Naive thymus-derived CD4-positive, alpha-beta T cell (primary cell): ENCODE measurements around the gene DENND4A. TPM values are rescaled to one million over a fixed set of nuclear protein-coding genes. Genes with fewer than 3 reads are reported as not detected.
"Not testable (repeated sequence)": the region's sequence is repeated elsewhere in the genome, so short reads cannot be mapped to it uniquely, and the experiment has no call there.

Experiments used
- ATAC-seq: fragments of 150-1000 bp; cut with Tn5 transposase; 2 replicates; pipeline ENCODE4 v1.10.0; 2021; ENCODE audit warnings: mild to moderate bottlenecking, moderate library complexity
- CTCF ChIA-PET: fragments of 350-600 bp; sonication (Branson Sonifier 250); formaldehyde crosslinking; loops from one replicate; lab custom pipeline; 2021; ENCODE audit warnings: antibody characterized with exemption; lab: Charles Lee
- POLR2A ChIA-PET: fragments of 350-600 bp; sonication (Branson Sonifier 250); formaldehyde crosslinking; loops from one replicate; lab custom pipeline; 2021; ENCODE audit warnings: antibody characterized with exemption, inconsistent platforms; lab: Charles Lee
- DNase-seq, 9 donors: peaks; one replicate each; pipeline versions ENCODE4 v3.0.0 to v3.0.0-alpha.2; 2020 to 2022; ENCODE audit warnings: mixed read lengths in 1 of 9
- H3K27ac ChIP-seq: one replicate; pipeline ENCODE4 v1.7.0; 2013; ENCODE audit warnings: mild to moderate bottlenecking, low read depth, low read length, moderate library complexity
- H3K27me3 ChIP-seq, 2 donors: one replicate each; pipeline ENCODE4 v1.7.0; 2013; ENCODE audit warnings: low read length in 2 of 2, mild to moderate bottlenecking in 2 of 2, moderate library complexity in 2 of 2; ENCODE audit not compliant: control insufficient read depth in 2 of 2, insufficient read depth in 2 of 2
- H3K36me3 ChIP-seq, 3 experiments: 1 replicate in 2 of 3; 2 replicates in 1 of 3; pipeline ENCODE4 v1.7.0; 2013; ENCODE audit warnings: low read length in 3 of 3, mild to moderate bottlenecking in 3 of 3, moderate library complexity in 1 of 3; ENCODE audit not compliant: insufficient read depth in 3 of 3, control insufficient read depth in 2 of 3
- H3K4me1 ChIP-seq, 2 donors: one replicate each; pipeline ENCODE4 v1.7.0; 2013; ENCODE audit warnings: low read length in 2 of 2, mild to moderate bottlenecking in 2 of 2, moderate library complexity in 1 of 2; ENCODE audit not compliant: control insufficient read depth in 2 of 2, insufficient read depth in 2 of 2
- H3K4me3 ChIP-seq: 2 replicates; pipeline ENCODE4 v1.7.0; 2013; ENCODE audit warnings: mild to moderate bottlenecking, low read length
- H3K9me3 ChIP-seq, 3 experiments: 1 replicate in 2 of 3; 2 replicates in 1 of 3; pipeline ENCODE4 v1.7.0; 2013; ENCODE audit warnings: low read length in 3 of 3; ENCODE audit not compliant: control insufficient read depth in 2 of 3
- H3K27ac Mint-ChIP-seq, 9 donors: one replicate each; pipeline ENCODE4 v1.8.0; 2020 to 2022; ENCODE audit warnings: mixed read lengths in 9 of 9, mild to moderate bottlenecking in 8 of 9, moderate library complexity in 5 of 9, inconsistent platforms in 2 of 9
- H3K27me3 Mint-ChIP-seq, 5 donors: one replicate each; pipeline ENCODE4 v1.8.0; 2021 to 2022; ENCODE audit warnings: mixed read lengths in 5 of 5, mild to moderate bottlenecking in 1 of 5
- H3K36me3 Mint-ChIP-seq, 5 donors: one replicate each; pipeline ENCODE4 v1.8.0; 2020 to 2022; ENCODE audit warnings: mixed read lengths in 5 of 5, mild to moderate bottlenecking in 3 of 5, inconsistent platforms in 1 of 5
- H3K4me1 Mint-ChIP-seq, 7 donors: one replicate each; pipeline ENCODE4 v1.8.0; 2020 to 2022; ENCODE audit warnings: mixed read lengths in 7 of 7, mild to moderate bottlenecking in 3 of 7, inconsistent platforms in 1 of 7
- H3K4me3 Mint-ChIP-seq, 10 donors: one replicate each; pipeline ENCODE4 v1.8.0; 2020 to 2022; ENCODE audit warnings: mild to moderate bottlenecking in 10 of 10, mixed read lengths in 10 of 10, moderate library complexity in 6 of 10, inconsistent platforms in 2 of 10
- H3K9me3 Mint-ChIP-seq, 11 donors: one replicate each; pipeline ENCODE4 v1.8.0; 2020 to 2022; ENCODE audit warnings: mixed read lengths in 11 of 11, mild to moderate bottlenecking in 4 of 11, inconsistent platforms in 1 of 11, moderate library complexity in 1 of 11
- intact Hi-C, 2 donors: fragments of 100-400 bp; cut with micrococcal nuclease; formaldehyde crosslinking; loops; one replicate each; pipeline ENCODE4 v1.15.1; 2023
- polyA plus RNA-seq, 2 donors: library from polyadenylated mRNA; unstranded; fragments of 300-500 nt; fragmentation: Illumina TruSeq; gene quantifications; one replicate each; pipeline ENCODE4 v1.2.3, GENCODE V29; 2021
- total RNA-seq, 6 experiments: library from RNA in 5 of 6; stranded (reverse) in 5 of 6; gene quantifications; 1 replicate in 5 of 6; 2 replicates in 1 of 6; pipeline ENCODE4 v1.2.3 and lab custom pipeline; 2021 to 2026

DENND4A gene
- total and polyA plus RNA-seq, 7 experiments from 2014 or later = 14.1 to 67.9 (median 59.1) TPM

DNA sequence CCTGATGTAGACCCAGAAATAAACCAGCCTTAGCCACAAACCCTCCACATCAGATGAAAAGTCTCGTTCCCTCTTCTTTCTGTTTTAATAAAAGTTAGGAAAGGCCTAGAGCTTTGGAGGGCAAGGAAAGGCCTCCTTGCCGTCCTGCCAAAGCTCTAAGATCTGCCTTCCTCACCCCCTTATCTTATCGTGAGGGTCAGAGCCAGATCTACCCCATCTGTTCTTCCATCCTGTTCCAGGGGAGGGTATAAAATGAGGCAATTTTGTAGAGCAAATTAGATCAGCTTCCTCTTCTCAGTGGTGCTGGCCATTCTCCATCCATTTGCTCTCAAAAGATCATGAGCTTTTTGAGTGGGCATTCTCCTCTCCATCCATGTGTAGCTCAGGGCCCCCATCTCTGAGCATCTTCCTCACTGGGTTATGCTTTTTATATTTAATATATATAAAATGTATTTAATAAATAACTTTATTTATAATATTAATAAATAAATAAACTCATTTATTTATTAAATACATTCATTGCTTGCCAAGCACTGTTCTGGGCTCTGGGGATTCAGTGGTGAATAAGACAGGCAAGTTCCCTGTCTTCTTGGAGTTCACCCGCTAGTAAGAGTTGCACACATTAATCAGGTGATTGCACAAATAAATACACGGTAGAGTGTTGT lies 172.3 kb downstream of the DENND4A start:
- ChIA-PET POLR2A (no interaction called here), CTCF (no interaction called here)
- Histone ChIP-seq H3K4me3 (no peak overlapping the region), H3K36me3 (no peaks in the 10 kb centered on the region), H3K27ac (no peak overlapping the region), H3K4me1 (no peaks in the 10 kb centered on the region), H3K27me3 (no peaks in the 10 kb centered on the region), H3K9me3 (no peaks in the 10 kb centered on the region)
- intact Hi-C loops = loop anchor here in 1 of 2 donors (10.0 kb wide), 1 partner anchor 675 kb away; the partner anchor contains the start of gene DIS3L
- Mint-ChIP-seq H3K4me1 (no peaks in the 10 kb centered on the region), H3K27me3 (peaks cover 0 to 2% (median 0%) of the 10 kb centered on the region in 5 donors), H3K27ac (no peak overlapping the region), H3K9me3 (no peaks in the 10 kb centered on the region), H3K36me3 (peaks cover 2 to 27% (median 7%) of the 10 kb centered on the region in 5 donors), H3K4me3 (no peak overlapping the region)
- DNase-seq = no peak
- peak; percentile 51 for ATAC-seq

- peak overlapping the region in 1 of 9 donors; percentile 25 for H3K27ac Mint-ChIP-seq
- POLR2A ChIA-PET = no interaction called here
- H3K9me3 ChIP-seq = no peaks in the 10 kb centered on the region
- H3K36me3 Mint-ChIP-seq = peaks cover 0 to 20% (median 2%) of the 10 kb centered on the region in 5 donors
- no peaks in the 10 kb centered on the region for H3K36me3 ChIP-seq
- H3K27me3 ChIP-seq = no peaks in the 10 kb centered on the region
- CTCF ChIA-PET = no interaction called here
- H3K27ac ChIP-seq = no peak overlapping the region
- H3K27me3 Mint-ChIP-seq = peaks cover 0 to 2% (median 0%) of the 10 kb centered on the region in 5 donors
- H3K9me3 Mint-ChIP-seq = no peaks in the 10 kb centered on the region
- H3K4me1 Mint-ChIP-seq = peaks cover 0 to 4% (median 4%) of the 10 kb centered on the region in 7 donors
- intact Hi-C loops = loop anchor here in 1 of 2 donors (10.0 kb wide), 1 partner anchor 676 kb away; the partner anchor contains the start of gene DIS3L
- DNase-seq (no peak), ATAC-seq (no peak)
- no peak overlapping the region for H3K4me3 ChIP-seq
- no peaks in the 10 kb centered on the region for H3K4me1 ChIP-seq
- no peak overlapping the region for H3K4me3 Mint-ChIP-seq
Measured at GRCh38 chr15:65618560-65619109, 173.5 kb downstream of the DENND4A start.

GRCh38 chr15:65615887-65616286 lies 176.2 kb downstream of the DENND4A start:
- H3K9me3 ChIP-seq, CTCF ChIA-PET, DNase-seq, H3K27me3 ChIP-seq, H3K27me3 Mint-ChIP-seq, H3K9me3 Mint-ChIP-seq, H3K27ac ChIP-seq, H3K27ac Mint-ChIP-seq, H3K36me3 ChIP-seq, H3K4me3 Mint-ChIP-seq, ATAC-seq, H3K4me3 ChIP-seq, POLR2A ChIA-PET: not testable (repeated sequence)
- peaks cover 9 to 16% of the 10 kb centered on the region in 2 donors for H3K4me1 ChIP-seq
- intact Hi-C loops = loop anchor here in 1 of 2 donors (10.0 kb wide), 1 partner anchor 679 kb away; the partner anchor contains the start of gene DIS3L
- Mint-ChIP-seq H3K36me3 (peaks cover 0 to 10% (median 2%) of the 10 kb centered on the region in 5 donors), H3K4me1 (peaks cover 11 to 23% (median 18%) of the 10 kb centered on the region in 7 donors)

DNA sequence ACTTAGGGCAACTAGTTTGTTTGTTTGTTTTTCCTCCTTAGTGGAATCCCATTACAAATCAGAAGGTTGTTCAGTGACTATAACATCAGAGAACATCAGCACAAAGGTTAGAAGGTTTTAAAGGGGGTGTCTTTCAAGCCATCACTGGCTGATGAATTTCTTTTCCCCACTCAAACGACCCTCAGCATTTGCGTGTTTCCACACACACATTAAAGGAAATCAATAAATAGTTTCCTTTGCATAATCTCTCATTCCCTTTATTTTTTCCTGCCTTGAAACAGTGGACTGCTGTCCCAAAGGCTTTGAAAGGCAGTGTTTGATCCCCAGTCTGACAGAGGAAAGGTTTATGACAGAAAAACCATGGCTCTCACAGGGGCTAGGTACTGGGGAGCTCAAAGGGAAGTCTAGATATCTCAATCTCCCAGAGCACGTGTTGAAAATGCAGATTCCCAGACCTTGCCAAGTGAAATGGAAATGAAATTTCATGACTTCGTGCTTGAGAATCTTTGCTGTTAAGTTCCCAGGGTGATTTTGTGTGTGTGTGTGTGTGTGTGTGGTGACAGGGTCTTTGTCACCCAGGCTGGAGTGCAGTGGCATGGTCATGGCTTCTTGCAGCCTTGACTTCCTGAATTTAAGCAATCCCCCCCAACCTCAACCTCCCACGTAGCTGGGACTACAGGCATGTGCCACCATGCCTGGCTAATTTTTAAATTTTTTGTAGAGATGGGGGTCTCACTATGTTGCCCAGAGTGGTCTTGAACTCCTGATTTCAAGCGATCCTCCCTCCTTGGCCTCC lies 178.9 kb downstream of the DENND4A start:
- ATAC-seq (no peak), DNase-seq (no peak)
- ChIA-PET CTCF (no interaction called here), POLR2A (interaction anchor here (0.7 to 1.0 kb wide), 2 partner anchors 69 to 464 kb away, joined by 3 read pairs; no protein-coding TSS in a partner anchor)
- Mint-ChIP-seq H3K4me1 (peaks cover 11 to 41% (median 29%) of the 10 kb centered on the region in 7 donors), H3K36me3 (peaks cover 0 to 5% (median 0%) of the 10 kb centered on the region in 5 donors), H3K27me3 (peaks cover 0 to 2% (median 0%) of the 10 kb centered on the region in 5 donors), H3K4me3 (peak overlapping the region in 1 of 10 donors; percentile 12), H3K9me3 (peaks cover 0 to 2% (median 0%) of the 10 kb centered on the region in 11 donors), H3K27ac (peak overlapping the region in 5 of 9 donors; percentile 8 to 98 (median 31))
- Histone ChIP-seq H3K4me3 (no peak overlapping the region), H3K27me3 (no peaks in the 10 kb centered on the region), H3K9me3 (no peaks in the 10 kb centered on the region), H3K36me3 (no peaks in the 10 kb centered on the region), H3K27ac (peak overlapping the region; percentile 89), H3K4me1 (peaks cover 18 to 21% of the 10 kb centered on the region in 2 donors)
- intact Hi-C loops = loop anchor here in 1 of 2 donors (5.0 to 10.0 kb wide), 2 partner anchors 426 to 682 kb away; partner anchors contain the start of genes CLPX and DIS3L

- Histone ChIP-seq H3K36me3 (no peaks in the 10 kb centered on the region), H3K4me1 (peaks cover 18 to 21% of the 10 kb centered on the region in 2 donors), H3K4me3 (no peak overlapping the region), H3K9me3 (no peaks in the 10 kb centered on the region), H3K27ac (peak overlapping the region; percentile 89), H3K27me3 (no peaks in the 10 kb centered on the region)
- no peak for ATAC-seq
- peaks cover 0 to 2% (median 0%) of the 10 kb centered on the region in 5 donors for H3K27me3 Mint-ChIP-seq
- H3K4me3 Mint-ChIP-seq = peak overlapping the region; percentile 14 to 99 (median 97)
- no peak for DNase-seq
- H3K9me3 Mint-ChIP-seq = peaks cover 0 to 2% (median 0%) of the 10 kb centered on the region in 11 donors
- intact Hi-C loops = loop anchor here in 1 of 2 donors (5.0 to 10.0 kb wide), 2 partner anchors 425 to 682 kb away; partner anchors contain the start of genes CLPX and DIS3L
- ChIA-PET POLR2A (interaction anchor here (0.7 to 1.0 kb wide), 2 partner anchors 69 to 465 kb away, joined by 3 read pairs; no protein-coding TSS in a partner anchor), CTCF (no interaction called here)
- peaks cover 0 to 5% (median 0%) of the 10 kb centered on the region in 5 donors for H3K36me3 Mint-ChIP-seq
- peaks cover 11 to 44% (median 32%) of the 10 kb centered on the region in 7 donors for H3K4me1 Mint-ChIP-seq
- peak overlapping the region; percentile 29 to 100 (median 98) for H3K27ac Mint-ChIP-seq
Measured at GRCh38 chr15:65612616-65612946, 179.5 kb downstream of the DENND4A start.
